ENCODE measurements around the gene RRAGD.

RRAGD gene

DNA sequence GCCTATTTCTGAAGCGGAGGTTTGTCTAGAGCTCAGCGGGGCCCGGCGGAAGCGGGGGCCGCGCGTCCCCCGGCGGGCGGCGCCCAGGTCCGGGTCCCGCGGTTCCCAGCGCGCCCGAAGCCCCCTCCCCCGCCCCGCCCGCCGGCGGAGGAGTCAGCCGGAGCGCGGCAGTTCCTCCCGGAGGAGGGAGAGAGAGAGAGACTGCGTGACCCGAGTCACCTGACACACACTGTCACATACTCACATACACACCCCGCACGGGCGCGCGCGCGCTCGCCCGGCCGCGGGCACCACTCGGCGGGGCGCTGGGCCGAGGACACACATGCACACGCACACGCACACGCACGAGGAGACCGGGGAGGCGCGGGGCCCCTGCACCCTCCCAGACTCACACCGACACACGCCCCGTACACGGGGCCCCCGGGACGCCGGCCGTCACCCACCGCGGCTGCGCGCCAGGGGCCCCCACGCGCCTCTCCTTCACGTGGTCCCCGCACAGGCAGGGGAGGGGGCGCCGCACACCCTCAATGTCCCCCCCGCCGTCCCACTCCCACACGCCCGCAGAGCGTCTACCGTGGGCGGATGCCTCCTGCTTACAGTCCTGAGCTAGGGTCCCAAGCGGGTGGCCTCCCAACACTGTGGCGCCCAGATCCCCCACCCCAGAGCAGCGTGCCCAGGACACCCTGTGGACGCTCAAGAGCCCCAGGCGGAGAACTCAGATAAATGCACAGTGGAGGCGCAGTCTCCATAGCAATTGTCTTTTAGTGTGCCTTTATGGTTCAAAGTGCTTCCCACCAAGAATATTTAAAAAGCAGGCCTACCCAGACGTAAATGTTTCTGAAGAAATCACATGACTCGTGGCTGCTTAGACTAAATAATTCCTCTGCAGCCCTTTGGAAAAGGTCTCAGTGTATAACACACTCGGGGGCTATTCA, at the start of gene RRAGD:
TSS of gene RRAGD (minus strand) at position 203 of the 935 bp plus-strand sequence. CDS start 280 bp downstream, outside the sequence.
- Histone ChIP-seq H3K27me3 (ENCODE audit: insufficient read depth, low read length) (peaks cover 49% of the 10 kb centered on the region), H3K9me3 (ENCODE audit: insufficient read depth, low read depth, low read length) (no peaks in the 10 kb centered on the region), H3K9ac (ENCODE audit: low read depth, low read length) (peak within 1 kb of the TSS; percentile 72; the same call in 1 of the 2 replicates), H3K4me1 (ENCODE audit: insufficient read depth, low read length) (peaks cover 34% of the 10 kb centered on the region; the same call in 1 of the 2 replicates), H3K4me3 (ENCODE audit: low read length) (peak within 1 kb of the TSS; percentile 85), H3K27ac (ENCODE audit: low read length) (no peak within 1 kb of the TSS), H3K36me3 (ENCODE audit: insufficient read depth, low read depth, low read length) (no peaks in the 10 kb centered on the region)

DNA sequence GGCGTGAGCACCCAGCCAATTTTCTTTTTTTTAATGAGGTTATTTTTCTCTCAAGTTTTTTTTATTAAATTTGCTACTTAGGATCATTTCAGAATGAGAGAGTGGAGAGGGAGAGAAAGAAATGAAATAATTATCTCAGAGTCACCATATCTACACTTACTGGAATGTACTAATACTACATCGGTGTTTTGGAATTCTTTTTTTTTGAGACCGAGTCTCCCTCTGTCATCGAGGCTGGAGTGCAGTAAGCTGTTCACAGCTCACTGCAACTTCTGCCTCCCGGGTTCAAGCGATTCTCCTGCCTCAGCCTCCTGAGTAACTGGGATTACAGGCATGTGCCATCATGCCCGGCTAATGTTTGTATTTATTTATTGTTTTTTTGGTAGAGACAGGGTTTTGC, 48.6 kb upstream of the RRAGD start:
- H3K27ac ChIP-seq (ENCODE audit: low read length) = no peak overlapping the region
- H3K9ac ChIP-seq (ENCODE audit: low read depth, low read length) = no peak overlapping the region
- no peaks in the 10 kb centered on the region for H3K4me1 ChIP-seq (ENCODE audit: insufficient read depth, low read length)
- H3K9me3 ChIP-seq (ENCODE audit: insufficient read depth, low read depth, low read length) = no peaks in the 10 kb centered on the region
- no peak overlapping the region for H3K4me3 ChIP-seq (ENCODE audit: low read length)
- no peaks in the 10 kb centered on the region for H3K27me3 ChIP-seq (ENCODE audit: insufficient read depth, low read length)
- no peaks in the 10 kb centered on the region for H3K36me3 ChIP-seq (ENCODE audit: insufficient read depth, low read depth, low read length)

DNA sequence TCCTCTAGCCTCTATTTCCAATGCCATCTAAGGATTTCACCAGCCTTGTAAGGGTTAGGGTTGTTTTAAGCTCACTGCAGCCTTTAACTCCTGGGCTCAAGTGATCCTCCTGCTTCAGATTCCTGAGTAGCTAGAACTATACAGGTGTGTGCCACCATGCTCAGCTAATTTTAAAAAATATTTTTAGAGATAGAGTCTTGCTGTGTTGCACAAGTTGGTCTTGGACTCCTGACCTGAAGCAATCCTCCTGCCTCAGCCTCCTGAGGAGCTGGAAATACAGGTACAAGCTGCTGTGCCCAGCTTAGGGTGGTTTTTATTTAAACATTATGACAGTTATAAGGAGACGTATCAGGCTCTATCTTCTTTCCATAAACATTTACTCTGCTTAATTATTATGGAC, 47.4 kb upstream of the RRAGD start:
- Histone ChIP-seq H3K27me3 (ENCODE audit: insufficient read depth, low read length) (no peaks in the 10 kb centered on the region), H3K27ac (ENCODE audit: low read length) (no peak overlapping the region), H3K4me3 (ENCODE audit: low read length) (no peak overlapping the region), H3K36me3 (ENCODE audit: insufficient read depth, low read depth, low read length) (no peaks in the 10 kb centered on the region), H3K9me3 (ENCODE audit: insufficient read depth, low read depth, low read length) (no peaks in the 10 kb centered on the region), H3K4me1 (ENCODE audit: insufficient read depth, low read length) (no peaks in the 10 kb centered on the region), H3K9ac (ENCODE audit: low read depth, low read length) (no peak overlapping the region)

DNA sequence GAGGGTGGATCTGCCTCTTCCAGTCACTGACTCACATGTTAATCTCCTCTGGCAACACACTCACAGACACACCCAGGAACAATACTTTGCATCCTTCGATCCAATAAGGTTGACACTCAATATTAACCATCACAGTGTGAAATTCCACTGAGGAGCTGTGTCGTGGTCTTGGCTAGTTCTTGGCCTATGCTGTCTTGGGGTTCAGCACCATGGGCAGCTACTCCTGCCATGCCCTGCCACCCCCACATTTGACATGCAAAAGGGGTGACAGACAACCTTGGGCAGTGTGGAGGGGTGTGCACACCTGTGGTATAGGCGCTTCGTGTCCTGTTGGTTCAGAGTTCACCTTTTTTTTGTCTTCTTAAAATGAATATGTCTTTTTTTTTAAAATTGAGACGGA, 46.6 kb upstream of the RRAGD start:
- H3K9me3 ChIP-seq (ENCODE audit: insufficient read depth, low read depth, low read length) = no peaks in the 10 kb centered on the region
- H3K4me3 ChIP-seq (ENCODE audit: low read length) = no peak overlapping the region
- no peaks in the 10 kb centered on the region for H3K27me3 ChIP-seq (ENCODE audit: insufficient read depth, low read length)
- no peaks in the 10 kb centered on the region for H3K4me1 ChIP-seq (ENCODE audit: insufficient read depth, low read length)
- no peak overlapping the region for H3K27ac ChIP-seq (ENCODE audit: low read length)
- no peak overlapping the region for H3K9ac ChIP-seq (ENCODE audit: low read depth, low read length)
- H3K36me3 ChIP-seq (ENCODE audit: insufficient read depth, low read depth, low read length) = no peaks in the 10 kb centered on the region

DNA sequence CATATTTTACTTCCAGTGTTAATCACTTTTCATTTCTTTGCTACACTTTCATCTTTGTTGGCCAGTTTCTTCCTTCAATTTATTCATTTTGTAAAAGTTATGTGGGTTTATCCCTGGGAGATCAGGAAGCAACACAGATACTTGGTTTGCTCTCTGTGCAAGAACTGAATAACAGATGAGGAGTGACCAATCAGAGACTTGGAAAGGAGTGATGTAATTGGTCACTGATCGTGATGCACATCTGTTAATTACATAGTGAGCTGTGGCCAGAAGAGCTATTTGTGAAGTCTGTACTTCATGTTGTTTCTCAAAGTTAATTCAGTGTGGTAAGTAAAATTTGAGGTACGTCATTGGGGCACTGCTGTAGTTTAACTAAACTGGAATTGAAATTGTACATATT, 42.2 kb upstream of the RRAGD start:
- Histone ChIP-seq H3K4me1 (ENCODE audit: insufficient read depth, low read length) (no peaks in the 10 kb centered on the region), H3K36me3 (ENCODE audit: insufficient read depth, low read depth, low read length) (no peaks in the 10 kb centered on the region), H3K4me3 (ENCODE audit: low read length) (no peak overlapping the region), H3K27ac (ENCODE audit: low read length) (no peak overlapping the region), H3K9ac (ENCODE audit: low read depth, low read length) (no peak overlapping the region), H3K9me3 (ENCODE audit: insufficient read depth, low read depth, low read length) (no peaks in the 10 kb centered on the region), H3K27me3 (ENCODE audit: insufficient read depth, low read length) (no peaks in the 10 kb centered on the region)

- Histone ChIP-seq H3K27me3 (ENCODE audit: insufficient read depth, low read length) (no peaks in the 10 kb centered on the region), H3K9ac (ENCODE audit: low read depth, low read length) (no peak overlapping the region), H3K4me3 (ENCODE audit: low read length) (no peak overlapping the region), H3K9me3 (ENCODE audit: insufficient read depth, low read depth, low read length) (no peaks in the 10 kb centered on the region), H3K4me1 (ENCODE audit: insufficient read depth, low read length) (no peaks in the 10 kb centered on the region), H3K27ac (ENCODE audit: low read length) (no peak overlapping the region), H3K36me3 (ENCODE audit: insufficient read depth, low read depth, low read length) (no peaks in the 10 kb centered on the region)
These were observed 40.2 kb upstream of the RRAGD start for GRCh38 chr6:89452281-89452680.

GRCh38 chr6:89449193-89449592, 37.1 kb upstream of the RRAGD start:
- H3K4me3 ChIP-seq (ENCODE audit: low read length) = no peak overlapping the region
- H3K9ac ChIP-seq (ENCODE audit: low read depth, low read length) = no peak overlapping the region
- no peaks in the 10 kb centered on the region for H3K9me3 ChIP-seq (ENCODE audit: insufficient read depth, low read depth, low read length)
- no peaks in the 10 kb centered on the region for H3K36me3 ChIP-seq (ENCODE audit: insufficient read depth, low read depth, low read length)
- H3K27ac ChIP-seq (ENCODE audit: low read length) = no peak overlapping the region
- no peaks in the 10 kb centered on the region for H3K4me1 ChIP-seq (ENCODE audit: insufficient read depth, low read length)
- no peaks in the 10 kb centered on the region for H3K27me3 ChIP-seq (ENCODE audit: insufficient read depth, low read length)

GRCh38 chr6:89443658-89444057, 31.6 kb upstream of the RRAGD start:
- Histone ChIP-seq H3K4me3 (ENCODE audit: low read length) (no peak overlapping the region), H3K27ac (ENCODE audit: low read length) (no peak overlapping the region), H3K9ac (ENCODE audit: low read depth, low read length) (no peak overlapping the region), H3K4me1 (ENCODE audit: insufficient read depth, low read length) (no peaks in the 10 kb centered on the region), H3K27me3 (ENCODE audit: insufficient read depth, low read length) (peaks cover 20% of the 10 kb centered on the region; the same call in 1 of the 2 replicates), H3K9me3 (ENCODE audit: insufficient read depth, low read depth, low read length) (no peaks in the 10 kb centered on the region), H3K36me3 (ENCODE audit: insufficient read depth, low read depth, low read length) (no peaks in the 10 kb centered on the region)

DNA sequence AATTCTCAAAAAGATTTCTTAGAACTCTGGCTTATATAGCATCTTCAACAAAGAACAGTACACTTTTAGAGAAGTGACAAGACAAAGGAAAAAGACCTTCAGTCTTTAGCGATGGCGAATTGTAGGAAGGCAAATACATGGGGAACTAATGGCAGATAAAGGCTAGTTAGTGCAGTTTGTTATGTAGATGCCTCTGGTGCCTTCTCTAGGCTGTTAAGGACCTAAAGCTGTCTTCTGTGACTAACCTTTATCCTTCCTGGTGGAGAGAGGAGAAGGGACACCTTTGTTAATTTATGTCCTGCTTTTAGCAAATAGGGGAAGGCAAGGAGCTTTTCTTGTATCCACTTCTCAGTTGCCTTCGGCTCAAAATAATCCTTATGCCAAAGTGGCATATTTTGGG, 28.1 kb upstream of the RRAGD start:
- Histone ChIP-seq H3K4me1 (ENCODE audit: insufficient read depth, low read length) (no peaks in the 10 kb centered on the region), H3K36me3 (ENCODE audit: insufficient read depth, low read depth, low read length) (no peaks in the 10 kb centered on the region), H3K9ac (ENCODE audit: low read depth, low read length) (no peak overlapping the region), H3K27me3 (ENCODE audit: insufficient read depth, low read length) (peaks cover 32% of the 10 kb centered on the region; the same call in 1 of the 2 replicates), H3K27ac (ENCODE audit: low read length) (no peak overlapping the region), H3K4me3 (ENCODE audit: low read length) (no peak overlapping the region), H3K9me3 (ENCODE audit: insufficient read depth, low read depth, low read length) (no peaks in the 10 kb centered on the region)

DNA sequence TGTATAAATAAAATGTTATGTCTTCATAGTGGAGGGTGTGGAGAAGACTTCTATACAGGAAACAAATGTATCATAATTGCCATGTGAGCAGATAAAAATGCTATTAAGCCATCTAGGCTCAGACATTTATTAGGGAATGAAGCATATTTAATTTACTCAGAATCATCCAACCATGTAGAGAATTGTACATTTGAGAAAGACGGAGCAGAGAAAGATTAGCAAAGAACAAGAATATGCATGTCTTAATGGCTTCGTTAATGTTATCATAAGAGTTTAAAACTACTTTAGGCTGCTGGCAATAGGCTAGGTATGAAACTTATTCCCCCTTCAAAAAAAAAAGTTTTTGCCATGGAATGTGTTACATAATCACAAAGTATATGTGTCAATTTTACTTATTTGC, 26.9 kb upstream of the RRAGD start:
- Histone ChIP-seq H3K36me3 (ENCODE audit: insufficient read depth, low read depth, low read length) (no peaks in the 10 kb centered on the region), H3K27me3 (ENCODE audit: insufficient read depth, low read length) (peaks cover 44% of the 10 kb centered on the region), H3K9ac (ENCODE audit: low read depth, low read length) (no peak overlapping the region), H3K9me3 (ENCODE audit: insufficient read depth, low read depth, low read length) (no peaks in the 10 kb centered on the region), H3K27ac (ENCODE audit: low read length) (no peak overlapping the region), H3K4me1 (ENCODE audit: insufficient read depth, low read length) (0 out of 2 replicates have a peak, but pooled peaks cover 2% of the 10 kb centered on the region), H3K4me3 (ENCODE audit: low read length) (no peak overlapping the region)

DNA sequence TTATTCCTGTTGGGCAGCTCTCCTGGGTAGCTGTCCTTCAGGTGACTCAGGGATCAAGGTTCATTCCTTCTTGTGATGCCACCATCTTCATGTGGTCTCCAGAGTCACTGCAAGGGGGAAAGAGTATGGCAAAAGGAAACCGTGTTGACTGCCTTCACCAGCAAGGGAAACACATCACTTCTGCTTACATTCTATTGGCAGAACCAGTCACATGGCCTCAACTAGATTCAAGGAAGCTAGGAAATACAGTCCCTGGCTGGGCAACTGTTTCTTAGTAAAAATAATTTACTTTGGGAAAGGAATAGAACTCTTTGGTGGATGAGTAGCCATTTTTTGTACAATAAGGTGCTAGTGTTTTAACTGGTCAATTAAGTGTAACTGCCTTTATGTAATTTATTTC, 26.2 kb upstream of the RRAGD start:
- Histone ChIP-seq H3K4me1 (ENCODE audit: insufficient read depth, low read length) (0 out of 2 replicates have a peak, but pooled peaks cover 2% of the 10 kb centered on the region), H3K4me3 (ENCODE audit: low read length) (no peak overlapping the region), H3K27ac (ENCODE audit: low read length) (no peak overlapping the region), H3K27me3 (ENCODE audit: insufficient read depth, low read length) (peaks cover 52% of the 10 kb centered on the region), H3K9ac (ENCODE audit: low read depth, low read length) (no peak overlapping the region), H3K36me3 (ENCODE audit: insufficient read depth, low read depth, low read length) (no peaks in the 10 kb centered on the region), H3K9me3 (ENCODE audit: insufficient read depth, low read depth, low read length) (no peaks in the 10 kb centered on the region)

DNA sequence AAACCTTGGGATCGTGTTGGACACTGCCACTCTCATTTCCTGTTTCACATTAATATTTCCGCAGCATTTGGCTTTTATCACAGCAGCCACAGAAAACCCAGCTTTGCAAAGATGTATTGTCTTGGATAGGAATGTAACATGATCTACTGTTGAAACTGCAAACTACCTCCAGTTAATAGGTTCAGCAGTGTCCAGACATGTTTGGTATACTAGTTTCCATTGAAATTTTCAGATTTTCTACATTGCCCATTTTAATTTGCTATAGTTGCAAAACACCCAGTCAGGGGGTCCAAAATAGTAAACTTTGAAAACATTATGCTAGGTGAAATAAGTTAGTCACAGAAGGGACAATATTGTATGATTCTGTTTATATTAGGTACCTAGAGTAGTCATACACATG, 24.2 kb upstream of the RRAGD start:
- no peak overlapping the region for H3K27ac ChIP-seq (ENCODE audit: low read length)
- no peak overlapping the region for H3K4me3 ChIP-seq (ENCODE audit: low read length)
- H3K36me3 ChIP-seq (ENCODE audit: insufficient read depth, low read depth, low read length) = no peaks in the 10 kb centered on the region
- peaks cover 62% of the 10 kb centered on the region for H3K27me3 ChIP-seq (ENCODE audit: insufficient read depth, low read length)
- H3K9ac ChIP-seq (ENCODE audit: low read depth, low read length) = no peak overlapping the region
- H3K9me3 ChIP-seq (ENCODE audit: insufficient read depth, low read depth, low read length) = no peaks in the 10 kb centered on the region
- H3K4me1 ChIP-seq (ENCODE audit: insufficient read depth, low read length) = 0 out of 2 replicates have a peak, but pooled peaks cover 2% of the 10 kb centered on the region

Measured in iPS-20b (cell line).